ENCODE measurements around the gene CLDN9.

DNA sequence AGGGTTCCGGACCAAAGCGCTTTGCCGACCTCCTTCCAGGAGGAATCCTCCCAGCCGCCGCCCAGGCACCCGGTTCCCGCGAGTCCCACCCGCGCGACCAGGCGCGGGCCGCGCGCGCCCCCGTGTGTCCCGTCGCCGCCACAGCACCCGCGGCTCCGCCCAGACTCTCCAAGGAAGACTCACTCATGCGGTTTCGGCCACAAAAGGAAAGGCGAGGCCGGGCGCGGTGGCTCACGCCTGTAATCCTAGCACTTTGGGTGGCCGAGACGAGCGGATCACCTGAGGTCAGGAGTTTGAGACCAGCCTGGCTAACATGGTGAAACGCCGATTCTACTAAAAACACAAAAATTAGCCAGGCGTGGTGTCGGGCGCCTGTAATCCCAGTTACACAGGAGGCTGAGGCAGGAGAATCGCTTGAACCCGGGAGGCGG is 29.0 kb upstream of the CLDN9 start:
- TF ChIP-seq TAF1 (IDR thresholded peaks at IDR 0.05; ENCODE audit: low read depth, low read length) (no peak), POLR2A (IDR thresholded peaks at IDR 0.05; ENCODE audit: low read depth, low read length) (no peak)
